ENCODE measurements around the gene C12orf57.
"Not testable (repeated sequence)": the region's sequence is repeated elsewhere in the genome, so short reads cannot be mapped to it uniquely, and the experiment has no call there.

C12orf57 gene

DNA sequence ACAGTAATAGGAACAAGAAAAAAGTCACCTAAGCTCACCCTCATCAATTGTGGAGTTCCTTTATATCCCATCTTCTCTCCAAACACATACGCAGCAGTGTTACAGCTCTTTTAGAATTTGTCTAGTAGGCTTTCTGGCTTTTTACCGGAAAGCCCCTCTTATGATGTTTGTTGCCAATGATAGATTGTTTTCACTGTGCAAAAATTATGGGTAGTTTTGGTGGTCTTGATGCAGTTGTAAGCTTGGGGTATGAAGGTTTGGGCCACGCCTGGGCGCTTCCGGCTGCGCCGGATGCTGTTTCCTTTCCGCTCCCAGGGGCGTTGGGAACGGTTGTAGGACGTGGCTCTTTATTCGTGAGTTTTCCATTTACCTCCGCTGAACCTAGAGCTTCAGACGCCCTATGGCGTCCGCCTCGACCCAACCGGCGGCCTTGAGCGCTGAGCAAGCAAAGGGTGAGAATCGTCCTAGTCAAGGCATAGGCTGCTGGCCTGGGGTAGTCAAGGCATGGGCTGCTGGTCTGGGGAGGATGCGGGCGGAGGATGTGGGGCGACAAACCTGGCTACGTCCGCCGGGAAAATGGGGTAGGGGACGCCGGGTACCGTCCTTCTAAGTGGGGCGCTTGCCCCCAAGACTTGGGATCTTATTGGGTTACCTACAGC, at the start of gene C12orf57, which contains the start of gene RNU7-1:
TSS of gene C12orf57 (plus strand) at position 301 of the 659 bp plus-strand sequence. CDS start at position 401, 100 bp downstream.
TSS of gene RNU7-1 (plus strand) at position 95 of the 659 bp plus-strand sequence.
- DNase-seq: peak; percentile 94

DNA sequence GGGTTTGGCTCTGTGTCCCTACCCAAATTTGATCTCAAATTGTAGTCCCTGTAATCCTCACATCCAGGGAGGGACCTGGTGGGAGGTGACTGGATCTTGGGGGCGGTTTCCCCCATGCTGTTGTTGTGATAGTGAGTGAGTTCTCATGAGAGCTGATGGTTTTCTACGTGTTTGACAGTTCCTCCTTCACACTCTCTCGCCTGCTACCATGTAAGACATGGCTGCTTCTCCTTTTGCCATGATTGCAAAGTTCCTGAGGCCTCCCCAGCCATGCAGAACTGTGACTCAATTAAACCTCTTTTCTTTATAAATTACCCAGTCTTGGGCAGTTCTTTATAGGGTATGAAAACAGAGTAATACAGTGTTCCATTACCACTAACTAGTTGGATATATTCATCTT, 49.5 kb upstream of the C12orf57 start:
- peak; percentile 41 for DNase-seq

- no peak for DNase-seq
Measured at GRCh38 chr12:6896846-6897435, 46.9 kb upstream of the C12orf57 start.

DNA sequence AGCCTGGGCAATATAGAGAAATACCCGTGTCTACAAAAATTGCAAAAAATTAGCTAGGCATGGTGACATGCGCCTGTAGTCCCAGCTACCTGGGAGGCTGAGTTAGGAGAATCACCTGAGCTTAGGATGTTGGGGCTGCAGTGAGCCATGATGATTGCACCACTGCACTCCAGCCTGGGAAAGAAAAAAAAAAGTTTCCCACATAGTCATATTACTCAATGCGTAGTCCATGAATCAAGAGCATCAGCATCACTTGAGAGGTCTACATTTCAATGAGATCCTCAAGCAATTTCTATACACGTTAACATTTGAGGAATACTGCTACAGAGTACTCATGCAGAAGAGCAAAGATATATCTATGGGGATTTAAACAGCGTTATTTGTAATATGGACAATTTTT, 44.4 kb upstream of the C12orf57 start:
- DNase-seq: peak; percentile 40

- peak; percentile 73 for DNase-seq
Measured at GRCh38 chr12:6899837-6900519, 43.8 kb upstream of the C12orf57 start.

DNA sequence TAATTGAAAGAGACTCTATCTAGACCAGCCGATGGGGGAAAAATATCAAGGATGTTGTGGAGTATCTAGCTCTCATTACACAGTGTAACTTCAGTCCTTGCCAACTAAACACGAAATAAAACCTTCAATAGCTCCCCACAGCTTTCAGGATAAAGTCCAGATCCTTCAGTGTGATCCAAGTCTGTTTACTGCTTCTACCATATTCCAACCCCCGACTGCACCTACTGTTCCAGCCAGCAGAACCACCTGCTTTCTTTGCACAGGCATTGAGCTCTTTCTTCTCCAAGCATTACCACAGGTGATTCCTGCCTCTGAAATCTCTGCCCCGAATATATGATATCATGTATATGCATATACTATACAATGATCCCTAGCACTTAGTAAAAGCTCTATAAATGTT, 41.4 kb upstream of the C12orf57 start:
- DNase-seq: no peak

GRCh38 chr12:6903722-6904121, 40.1 kb upstream of the C12orf57 start:
- DNase-seq: no peak

- peak; percentile 97 for DNase-seq
Measured at GRCh38 chr12:6904280-6905276, 39.2 kb upstream of the C12orf57 start, which contains the start of gene LRRC23. LRRC23 (plus strand) TSS chr12:6904822; CDS start chr12:6905634, 812 bp downstream.

GRCh38 chr12:6905414-6906040, 38.3 kb upstream of the C12orf57 start:
- DNase-seq: no peak

- not testable (repeated sequence) for DNase-seq
Measured at GRCh38 chr12:6908141-6908540, 35.7 kb upstream of the C12orf57 start.

DNA sequence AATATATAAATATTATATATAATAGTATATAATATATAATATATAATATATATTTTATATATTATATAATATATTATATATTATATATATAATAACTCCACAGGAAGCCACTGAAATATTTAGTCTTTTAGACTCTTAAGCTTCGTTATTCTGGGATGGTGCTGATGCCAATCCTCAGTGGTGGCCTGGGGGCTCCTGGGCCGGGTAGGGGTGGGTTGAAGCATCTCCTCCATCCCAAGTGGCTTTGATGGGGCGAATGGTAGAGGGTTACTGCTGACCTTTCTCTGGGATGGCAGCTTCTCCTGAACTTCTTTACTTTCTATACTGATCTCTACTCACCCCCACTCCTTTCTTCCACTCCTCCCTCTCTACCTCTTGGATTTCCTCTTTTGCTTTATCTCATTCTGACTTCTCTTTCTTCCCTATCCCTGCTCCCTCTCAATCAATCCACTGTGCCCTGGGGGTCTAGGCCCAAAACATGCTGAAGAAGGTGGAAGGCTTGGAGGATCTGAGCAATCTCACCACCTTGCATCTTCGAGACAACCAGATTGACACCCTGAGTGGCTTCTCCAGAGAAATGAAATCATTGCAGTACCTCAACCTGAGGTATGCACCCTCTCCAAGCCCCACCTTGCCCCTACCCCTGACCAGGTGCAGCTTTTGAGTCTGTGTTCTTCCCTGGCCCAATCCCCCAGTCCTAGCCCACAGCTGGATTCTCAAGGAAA, 34.2 kb upstream of the C12orf57 start:
- no peak for DNase-seq

DNA sequence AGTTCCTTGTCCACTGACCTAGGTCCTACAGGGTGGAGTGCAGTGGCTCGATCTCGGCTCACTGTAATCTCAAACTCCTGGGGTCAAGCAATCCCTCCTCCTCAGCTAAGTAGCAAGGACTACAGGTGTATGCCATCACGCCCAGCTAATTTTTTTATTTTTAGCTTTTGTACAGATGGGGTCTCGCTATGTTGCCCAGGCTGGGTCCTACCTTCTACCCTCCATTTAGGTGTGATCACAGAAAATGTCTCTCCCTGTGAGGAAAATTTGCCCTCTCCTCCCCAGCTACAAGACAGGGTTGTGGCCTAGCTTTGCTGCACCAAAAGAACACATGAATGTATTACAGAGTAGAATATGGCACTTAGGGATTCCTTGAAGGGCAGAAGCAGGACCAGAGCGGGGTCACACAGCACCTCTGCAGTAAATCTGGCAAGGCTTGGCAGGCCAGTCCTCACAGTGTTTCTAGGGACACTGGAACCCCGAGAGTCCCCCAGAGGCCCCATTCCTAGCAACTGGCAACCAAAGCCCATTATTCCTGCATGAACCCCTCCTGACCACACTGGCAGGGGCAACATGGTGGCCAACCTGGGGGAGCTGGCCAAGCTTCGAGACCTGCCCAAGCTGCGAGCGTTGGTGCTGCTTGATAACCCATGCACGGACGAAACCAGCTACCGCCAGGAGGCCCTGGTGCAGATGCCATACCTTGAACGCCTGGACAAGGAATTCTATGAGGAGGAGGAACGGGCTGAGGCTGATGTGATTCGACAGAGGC, 31.5 kb upstream of the C12orf57 start:
- DNase-seq: no peak

DNA sequence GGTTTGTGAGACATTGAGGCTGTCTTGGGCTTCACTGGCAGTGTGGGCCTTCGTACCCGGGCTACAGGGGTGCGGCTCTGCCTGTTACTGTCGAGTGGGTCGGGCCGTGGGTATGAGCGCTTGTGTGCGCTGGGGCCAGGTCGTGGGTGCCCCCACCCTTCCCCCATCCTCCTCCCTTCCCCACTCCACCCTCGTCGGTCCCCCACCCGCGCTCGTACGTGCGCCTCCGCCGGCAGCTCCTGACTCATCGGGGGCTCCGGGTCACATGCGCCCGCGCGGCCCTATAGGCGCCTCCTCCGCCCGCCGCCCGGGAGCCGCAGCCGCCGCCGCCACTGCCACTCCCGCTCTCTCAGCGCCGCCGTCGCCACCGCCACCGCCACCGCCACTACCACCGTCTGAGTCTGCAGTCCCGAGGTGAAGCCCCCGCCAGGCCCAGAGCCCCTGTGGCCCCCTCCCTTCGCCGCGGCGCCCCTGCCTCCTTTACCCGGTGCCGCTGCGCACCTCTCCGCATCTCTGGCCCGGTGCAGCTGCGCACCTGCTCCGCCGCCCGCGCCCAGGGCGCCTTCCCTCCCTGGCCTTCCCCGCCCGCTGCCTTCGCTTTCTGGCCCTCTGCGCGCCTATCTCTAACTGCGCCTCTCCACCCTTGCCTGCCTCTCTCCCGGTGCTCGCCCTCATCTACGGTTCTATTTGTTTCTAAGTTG, 29.4 kb upstream of the C12orf57 start, which contains the start of gene ENO2:
TSS of gene ENO2 (plus strand) at position 335 of the 701 bp plus-strand sequence. CDS start 1,253 bp downstream, outside the sequence.
- peak; percentile 72 for DNase-seq

GRCh38 chr12:6914947-6915788, 28.7 kb upstream of the C12orf57 start:
- DNase-seq: no peak

GRCh38 chr12:6915789-6916285, 28.0 kb upstream of the C12orf57 start:
- no peak for DNase-seq

DNA sequence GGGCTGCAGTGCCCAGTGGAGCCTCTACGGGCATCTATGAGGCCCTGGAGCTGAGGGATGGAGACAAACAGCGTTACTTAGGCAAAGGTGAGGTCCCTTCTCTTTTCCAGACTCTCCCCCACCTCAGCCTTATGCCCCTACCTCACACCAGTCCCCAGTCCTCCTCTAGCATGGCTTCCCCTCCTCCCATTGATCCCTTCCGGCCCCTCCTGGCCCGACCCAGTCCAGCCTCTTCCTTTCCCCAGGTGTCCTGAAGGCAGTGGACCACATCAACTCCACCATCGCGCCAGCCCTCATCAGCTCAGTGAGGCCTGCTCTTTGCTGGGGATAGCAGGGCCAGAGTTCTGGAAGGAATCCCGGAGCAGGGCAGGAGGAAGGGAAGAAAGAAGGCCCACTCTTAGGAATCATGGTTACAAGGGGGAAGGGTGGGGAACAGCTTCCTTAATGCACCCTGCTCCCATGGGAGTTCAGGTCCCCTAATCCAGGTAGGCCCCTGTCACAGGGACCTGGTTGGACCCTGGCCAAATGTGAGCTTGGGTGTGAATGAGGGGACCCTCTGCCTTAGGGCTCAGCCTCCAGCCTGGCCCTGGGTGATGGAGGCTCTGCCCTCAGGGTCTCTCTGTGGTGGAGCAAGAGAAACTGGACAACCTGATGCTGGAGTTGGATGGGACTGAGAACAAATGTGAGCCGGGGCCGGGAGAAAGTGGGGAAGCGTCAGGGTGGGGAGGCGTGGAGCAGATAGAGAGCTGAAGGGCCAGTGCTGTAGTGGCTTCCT, 27.2 kb upstream of the C12orf57 start:
- no peak for DNase-seq

DNA sequence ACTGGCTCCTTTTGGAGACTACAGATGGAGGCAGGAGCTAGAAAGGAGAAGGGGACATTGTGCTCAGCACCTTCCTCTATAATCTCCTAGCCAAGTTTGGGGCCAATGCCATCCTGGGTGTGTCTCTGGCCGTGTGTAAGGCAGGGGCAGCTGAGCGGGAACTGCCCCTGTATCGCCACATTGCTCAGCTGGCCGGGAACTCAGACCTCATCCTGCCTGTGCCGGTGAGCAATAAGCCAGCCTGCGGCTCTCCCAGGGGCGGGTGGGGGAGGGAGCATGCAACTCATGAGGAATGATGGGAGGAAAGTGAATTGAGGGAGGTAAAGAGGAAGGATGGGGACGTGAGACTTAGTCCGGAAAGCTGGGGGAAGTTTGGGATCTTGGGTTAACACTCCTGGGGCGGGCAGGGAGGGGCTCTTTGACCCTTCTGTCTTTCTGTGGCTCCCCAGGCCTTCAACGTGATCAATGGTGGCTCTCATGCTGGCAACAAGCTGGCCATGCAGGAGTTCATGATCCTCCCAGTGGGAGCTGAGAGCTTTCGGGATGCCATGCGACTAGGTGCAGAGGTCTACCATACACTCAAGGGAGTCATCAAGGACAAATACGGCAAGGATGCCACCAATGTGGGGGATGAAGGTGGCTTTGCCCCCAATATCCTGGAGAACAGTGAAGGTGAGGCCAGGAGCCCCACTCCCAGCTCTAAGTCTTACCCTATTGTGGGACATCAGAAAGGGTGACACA, 26.2 kb upstream of the C12orf57 start:
- no peak for DNase-seq

Data from suppressor macrophage treated with lipopolysaccharide for 4 hours (primary cell).